Muscle layer of colon (tissue), 2 donors: ENCODE measurements around the gene TDRD9.

ENCODE experiments used
- H3K27ac ChIP-seq: one replicate; pipeline ENCODE4 v1.7.0; 2013; ENCODE audit warnings: low read depth, mild to moderate bottlenecking, low read length, moderate library complexity
- H3K27me3 ChIP-seq, 2 donors: one replicate each; pipeline ENCODE4 v1.7.0; 2013; ENCODE audit warnings: low read length in 2 of 2, mild to moderate bottlenecking in 2 of 2; ENCODE audit not compliant: insufficient read depth in 2 of 2, control insufficient read depth in 1 of 2
- H3K36me3 ChIP-seq: one replicate; pipeline ENCODE4 v1.7.0; 2013; ENCODE audit warnings: mild to moderate bottlenecking, low read length; ENCODE audit not compliant: insufficient read depth
- H3K4me1 ChIP-seq: one replicate; pipeline ENCODE4 v1.7.0; 2013; ENCODE audit warnings: mild to moderate bottlenecking, low read length; ENCODE audit not compliant: insufficient read depth
- H3K4me3 ChIP-seq, 2 donors: one replicate each; pipeline ENCODE4 v1.7.0; 2013; ENCODE audit warnings: low read length in 2 of 2, low read depth in 1 of 2, mild to moderate bottlenecking in 1 of 2, moderate library complexity in 1 of 2
- H3K9ac ChIP-seq: one replicate; pipeline ENCODE4 v1.7.0; 2013; ENCODE audit warnings: low read length
- H3K9me3 ChIP-seq: one replicate; pipeline ENCODE4 v1.7.0; 2013; ENCODE audit warnings: mild to moderate bottlenecking, low read length
- donor health status: abdominal sarcoma.
- donor health status: Adenocarcinoma of cecum.

The TDRD9 gene

GRCh38 chr14:104066719-104067295 is 138.6 kb downstream of the TDRD9 start:
- H3K4me1 ChIP-seq = no peaks in the 10 kb centered on the region
- no peaks in the 10 kb centered on the region for H3K27me3 ChIP-seq
- no peak overlapping the region for H3K4me3 ChIP-seq
- H3K9me3 ChIP-seq = no peaks in the 10 kb centered on the region
- H3K36me3 ChIP-seq = no peaks in the 10 kb centered on the region
- no peak overlapping the region for H3K9ac ChIP-seq
- H3K27ac ChIP-seq = no peak overlapping the region

DNA sequence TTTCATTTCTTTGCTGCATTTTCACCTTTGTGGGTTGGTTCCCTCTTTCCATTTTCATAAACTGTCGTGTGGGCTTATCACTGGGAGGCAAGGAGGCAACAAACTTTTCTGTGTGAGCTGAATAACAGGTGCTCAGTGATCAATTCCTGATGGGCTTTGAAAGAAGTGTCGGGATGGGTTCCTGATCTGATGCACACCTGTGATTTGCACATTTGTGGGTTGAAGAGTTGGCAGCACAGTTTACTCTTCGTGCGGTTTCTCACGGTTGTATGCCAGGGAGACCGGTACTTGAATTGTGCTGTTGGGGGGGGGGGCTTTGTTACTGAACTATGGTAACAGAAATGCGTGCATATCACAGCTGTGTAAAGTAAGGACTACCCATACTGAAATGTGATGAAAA is 141.3 kb downstream of the TDRD9 start:
- H3K27me3 ChIP-seq = no peaks in the 10 kb centered on the region
- no peaks in the 10 kb centered on the region for H3K36me3 ChIP-seq
- no peak overlapping the region for H3K9ac ChIP-seq
- H3K4me3 ChIP-seq = no peak overlapping the region
- no peak overlapping the region for H3K27ac ChIP-seq
- H3K4me1 ChIP-seq = no peaks in the 10 kb centered on the region
- H3K9me3 ChIP-seq = no peaks in the 10 kb centered on the region

DNA sequence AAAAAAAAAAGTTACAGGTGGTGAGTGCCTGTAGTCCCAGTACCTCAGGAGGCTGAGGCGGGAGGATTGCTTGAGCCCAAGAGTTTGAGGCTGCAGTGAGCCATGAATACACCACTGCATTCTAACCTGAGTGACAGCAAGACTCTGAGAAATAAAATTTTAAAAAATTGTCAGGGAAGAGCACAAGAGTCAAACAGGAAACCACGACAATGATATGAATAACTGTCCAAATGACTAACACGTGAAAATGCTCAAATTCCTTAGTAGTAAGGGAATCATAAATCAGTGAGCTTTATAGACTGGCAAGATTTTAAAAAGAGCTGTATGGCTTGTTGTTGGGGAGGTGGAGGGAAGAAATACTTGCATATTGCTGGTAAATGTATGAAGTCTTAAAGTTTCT is 144.3 kb downstream of the TDRD9 start:
- peaks cover 0 to 3% of the 10 kb centered on the region in 2 donors for H3K27me3 ChIP-seq
- H3K9ac ChIP-seq = no peak overlapping the region

DNA sequence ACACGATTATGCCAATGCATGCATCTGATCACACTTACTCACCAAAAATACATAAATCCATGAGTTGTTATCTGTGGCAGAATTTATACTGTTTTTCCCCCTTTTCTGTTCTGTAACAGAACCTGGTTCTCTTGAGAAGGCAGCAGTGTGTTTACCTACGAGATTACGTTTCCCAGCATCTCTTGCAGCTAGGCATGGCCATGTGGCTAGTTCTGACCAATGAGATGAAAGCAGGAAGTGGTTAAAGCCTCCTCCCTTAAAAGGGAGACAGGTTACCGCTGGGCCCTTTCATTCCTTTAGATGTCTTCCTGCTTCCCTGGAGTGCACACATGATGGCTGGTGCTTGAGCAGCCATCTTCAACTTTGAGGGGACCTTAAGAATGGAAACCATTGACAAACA is 145.5 kb downstream of the TDRD9 start:
- H3K27me3 ChIP-seq = peaks cover 0 to 3% of the 10 kb centered on the region in 2 donors
- no peaks in the 10 kb centered on the region for H3K36me3 ChIP-seq
- H3K27ac ChIP-seq = no peak overlapping the region
- H3K9me3 ChIP-seq = no peaks in the 10 kb centered on the region
- H3K9ac ChIP-seq = no peak overlapping the region
- no peak overlapping the region for H3K4me3 ChIP-seq
- H3K4me1 ChIP-seq = peaks cover 8% of the 10 kb centered on the region

More for the DNA sequence above, 144.3 kb downstream of the TDRD9 start:
- Histone ChIP-seq H3K36me3 (no peaks in the 10 kb centered on the region), H3K4me1 (peaks cover under 1% of the 10 kb centered on the region), H3K9me3 (no peaks in the 10 kb centered on the region), H3K27ac (no peak overlapping the region), H3K4me3 (no peak overlapping the region)

GRCh38 chr14:104075530-104076151 is 147.4 kb downstream of the TDRD9 start:
- Histone ChIP-seq H3K4me1 (peaks cover 8% of the 10 kb centered on the region), H3K9me3 (no peaks in the 10 kb centered on the region), H3K27ac (no peak overlapping the region), H3K27me3 (peaks cover 0 to 3% of the 10 kb centered on the region in 2 donors), H3K9ac (no peak overlapping the region), H3K36me3 (no peaks in the 10 kb centered on the region), H3K4me3 (no peak overlapping the region)

DNA sequence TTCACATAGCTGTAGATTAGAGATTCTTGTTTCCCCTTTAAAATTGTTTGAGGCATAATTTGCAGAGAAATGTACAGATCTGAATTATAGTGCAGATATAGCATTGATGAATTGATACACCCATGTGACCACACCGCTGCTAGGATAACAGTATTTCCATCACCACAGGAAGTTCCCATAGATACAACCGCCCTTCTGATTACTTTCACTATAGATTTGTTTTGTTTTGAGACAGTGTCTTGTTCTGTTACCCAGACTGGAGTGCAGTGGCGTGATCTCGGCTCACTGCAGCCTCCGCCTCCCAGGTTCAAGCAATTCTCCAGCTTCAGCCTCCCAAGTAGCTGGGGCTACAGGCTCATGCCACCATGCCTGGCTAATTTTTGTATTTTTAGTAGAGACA is 148.5 kb downstream of the TDRD9 start:
- peaks cover 8% of the 10 kb centered on the region for H3K4me1 ChIP-seq
- H3K9ac ChIP-seq = no peak overlapping the region
- H3K27ac ChIP-seq = no peak overlapping the region
- H3K27me3 ChIP-seq = peaks cover 0 to 3% of the 10 kb centered on the region in 2 donors
- no peak overlapping the region for H3K4me3 ChIP-seq
- no peaks in the 10 kb centered on the region for H3K9me3 ChIP-seq
- H3K36me3 ChIP-seq = no peaks in the 10 kb centered on the region

DNA sequence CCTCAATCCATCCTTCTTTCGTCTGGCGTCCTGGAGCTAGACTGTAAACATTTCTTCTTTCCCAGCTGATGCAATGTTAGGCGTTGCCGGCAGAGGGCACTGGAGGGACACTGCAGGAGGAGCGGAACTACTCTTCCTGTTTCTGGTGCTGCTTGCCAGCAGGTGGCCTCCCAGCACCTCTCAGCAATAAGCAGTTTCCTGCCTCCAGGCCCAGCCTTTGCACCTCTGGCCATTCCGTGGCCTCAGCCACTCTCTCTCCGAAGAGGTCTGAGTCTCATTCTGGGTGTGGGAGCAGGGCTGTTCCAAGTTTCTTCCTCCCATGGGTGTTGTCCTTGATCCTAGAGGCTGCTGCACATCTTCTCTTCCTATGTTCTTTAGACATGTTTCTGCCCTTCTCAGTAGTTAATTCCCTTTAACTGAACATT is 149.8 kb downstream of the TDRD9 start:
- H3K27ac ChIP-seq = no peak overlapping the region
- H3K9ac ChIP-seq = no peak overlapping the region
- peaks cover 0 to 3% of the 10 kb centered on the region in 2 donors for H3K27me3 ChIP-seq
- peaks cover 8% of the 10 kb centered on the region for H3K4me1 ChIP-seq
- H3K36me3 ChIP-seq = no peaks in the 10 kb centered on the region
- H3K9me3 ChIP-seq = no peaks in the 10 kb centered on the region
- no peak overlapping the region for H3K4me3 ChIP-seq

- Histone ChIP-seq H3K4me1 (peaks cover 8% of the 10 kb centered on the region), H3K4me3 (no peak overlapping the region), H3K9me3 (no peaks in the 10 kb centered on the region), H3K27ac (no peak overlapping the region), H3K36me3 (no peaks in the 10 kb centered on the region), H3K27me3 (peaks cover 0 to 6% of the 10 kb centered on the region in 2 donors), H3K9ac (no peak overlapping the region)
These were observed 152.4 kb downstream of the TDRD9 start for GRCh38 chr14:104080376-104081260.

DNA sequence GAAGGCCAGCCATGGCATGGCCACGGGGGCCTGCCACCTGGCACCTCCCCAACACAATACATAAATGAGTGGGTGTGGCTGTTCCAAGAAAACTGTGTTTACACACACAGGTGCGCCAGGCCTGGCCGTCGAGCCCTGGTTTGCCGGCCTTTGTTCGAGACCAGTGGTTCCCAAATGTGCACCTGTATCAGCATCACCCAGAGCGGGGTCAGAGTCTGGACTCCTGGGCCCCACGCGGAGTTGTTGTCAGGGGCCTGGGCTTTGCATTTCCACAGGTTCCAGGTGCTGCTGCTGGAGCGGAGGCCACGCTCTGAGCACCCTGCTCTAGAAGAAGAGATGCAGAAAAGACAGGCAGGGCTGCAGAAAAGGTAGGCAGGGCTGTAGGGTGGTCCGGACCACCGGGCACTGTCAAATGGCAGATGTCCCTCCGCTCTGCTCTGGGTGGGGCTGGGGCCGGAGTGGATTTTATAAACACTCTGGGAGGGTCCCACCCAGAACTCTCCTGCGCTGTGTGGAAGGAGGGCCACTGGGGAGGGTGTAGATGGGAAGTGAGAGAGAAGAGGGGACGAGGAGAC is 153.1 kb downstream of the TDRD9 start:
- Histone ChIP-seq H3K27ac (no peak overlapping the region), H3K9ac (no peak overlapping the region), H3K36me3 (no peaks in the 10 kb centered on the region), H3K4me1 (peaks cover 8% of the 10 kb centered on the region), H3K9me3 (no peaks in the 10 kb centered on the region), H3K4me3 (no peak overlapping the region), H3K27me3 (peaks cover 0 to 13% of the 10 kb centered on the region in 2 donors)

GRCh38 chr14:104081951-104082464 is 153.8 kb downstream of the TDRD9 start:
- Histone ChIP-seq H3K4me3 (no peak overlapping the region), H3K9ac (no peak overlapping the region), H3K9me3 (no peaks in the 10 kb centered on the region), H3K27me3 (peaks cover 0 to 20% of the 10 kb centered on the region in 2 donors), H3K36me3 (no peaks in the 10 kb centered on the region), H3K27ac (no peak overlapping the region), H3K4me1 (peaks cover 8% of the 10 kb centered on the region)

DNA sequence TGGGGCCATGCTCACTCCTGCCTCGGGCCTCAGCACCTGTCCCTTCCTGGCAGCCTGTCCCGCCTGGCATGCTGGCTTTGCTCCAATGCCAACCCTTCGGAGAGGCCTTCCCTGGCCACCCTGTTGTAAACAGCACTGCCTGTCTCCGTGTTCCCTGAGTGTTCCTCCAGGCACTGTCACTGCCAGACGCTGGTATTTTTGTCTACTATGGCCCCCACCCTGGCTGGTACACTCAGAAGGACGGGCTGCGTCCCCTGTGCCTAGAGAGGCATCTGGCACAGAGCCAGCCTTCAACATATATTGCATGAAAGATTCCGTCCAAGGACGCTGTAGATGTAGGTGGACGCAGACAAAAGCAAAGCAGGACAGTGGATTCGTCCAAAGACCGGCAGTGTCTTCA is 154.6 kb downstream of the TDRD9 start:
- H3K4me1 ChIP-seq = peaks cover 5% of the 10 kb centered on the region
- no peak overlapping the region for H3K9ac ChIP-seq
- H3K9me3 ChIP-seq = no peaks in the 10 kb centered on the region
- H3K4me3 ChIP-seq = no peak overlapping the region
- H3K27me3 ChIP-seq = peaks cover 0 to 23% of the 10 kb centered on the region in 2 donors
- H3K27ac ChIP-seq = no peak overlapping the region
- H3K36me3 ChIP-seq = no peaks in the 10 kb centered on the region
